Uterus (tissue), 2 donors: ENCODE measurements around the gene CHRD.

Experiments used
- CTCF ChIP-seq, 4 experiments: fragments of 200-600 bp in 2 of 4; fragments of 450-650 bp in 2 of 4; sonication (generic) in 2 of 4; IDR thresholded peaks; one replicate each; pipeline ENCODE4 v1.5.1; 2016 to 2019; ENCODE audit warnings: antibody characterized with exemption in 4 of 4, mild to moderate bottlenecking in 2 of 4, moderate library complexity in 1 of 4
- POLR2A ChIP-seq, 2 donors: fragments of 450-650 bp; IDR thresholded peaks; one replicate each; pipeline ENCODE4 v1.6.1; 2016; ENCODE audit warnings: antibody characterized with exemption in 2 of 2, mild to moderate bottlenecking in 1 of 2, moderate library complexity in 1 of 2

GRCh38 chr3:184357248-184358123 lies 22.4 kb upstream of the CHRD start:
- TF ChIP-seq CTCF (IDR thresholded peaks at IDR 0.05) (no peak), POLR2A (IDR thresholded peaks at IDR 0.05) (no peak)
